Glutamatergic neuron (in vitro differentiated cells): ENCODE data around the gene ABHD2. TPM values are rescaled to one million over a fixed set of nuclear protein-coding genes. Genes with fewer than 3 reads are reported as not detected.
A peak's percentile ranks its signal among the peaks of the same experiment; 100 is the strongest.
"Not testable (repeated sequence)": the region's sequence is repeated elsewhere in the genome, so short reads cannot be mapped to it uniquely, and the experiment has no call there.

Source experiments
- DNase-seq: peaks from one replicate; pipeline ENCODE4 v3.0.0; 2022
- H3K27ac Mint-ChIP-seq: one replicate; pipeline ENCODE4 v1.8.0; 2020; ENCODE audit warnings: mild to moderate bottlenecking, mixed read lengths, inconsistent platforms; ENCODE audit not compliant: unreplicated experiment
- H3K27me3 Mint-ChIP-seq: one replicate; pipeline ENCODE4 v1.8.0; 2020; ENCODE audit warnings: mild to moderate bottlenecking, moderate library complexity, mixed read lengths, inconsistent platforms; ENCODE audit not compliant: unreplicated experiment
- H3K36me3 Mint-ChIP-seq: one replicate; pipeline ENCODE4 v1.8.0; 2020; ENCODE audit warnings: mild to moderate bottlenecking, mixed read lengths, inconsistent platforms; ENCODE audit not compliant: unreplicated experiment
- H3K4me1 Mint-ChIP-seq: one replicate; pipeline ENCODE4 v1.8.0; 2020; ENCODE audit warnings: mild to moderate bottlenecking, low read depth, mixed read lengths, inconsistent platforms; ENCODE audit not compliant: unreplicated experiment
- H3K4me3 Mint-ChIP-seq: one replicate; pipeline ENCODE4 v1.8.0; 2020; ENCODE audit warnings: mild to moderate bottlenecking, mixed read lengths, inconsistent platforms; ENCODE audit not compliant: unreplicated experiment
- H3K9me3 Mint-ChIP-seq: one replicate; pipeline ENCODE4 v1.8.0; 2020; ENCODE audit warnings: mild to moderate bottlenecking, moderate library complexity, mixed read lengths, inconsistent platforms; ENCODE audit not compliant: unreplicated experiment
- total RNA-seq: library from RNA; stranded (reverse); fragmentation: NEBNext Ultra II Directional; extraction: Animal tissue kit (Norgen Biotek cat#: 25700); gene quantifications from one replicate; pipeline ENCODE4 v1.2.1, GENCODE V29; 2021; ENCODE audit not compliant: unreplicated experiment
- TF ChIP-seq, protein P1 (sequence below): fragments of 200-600 bp; sonication (generic); IDR thresholded peaks from one replicate; pipeline ENCODE4 v1.5.0; 2021; ENCODE audit not compliant: partially characterized antibody, unreplicated experiment

ABHD2 gene
- total RNA-seq, 1 donor from 2014 or later, result 101 TPM

DNA sequence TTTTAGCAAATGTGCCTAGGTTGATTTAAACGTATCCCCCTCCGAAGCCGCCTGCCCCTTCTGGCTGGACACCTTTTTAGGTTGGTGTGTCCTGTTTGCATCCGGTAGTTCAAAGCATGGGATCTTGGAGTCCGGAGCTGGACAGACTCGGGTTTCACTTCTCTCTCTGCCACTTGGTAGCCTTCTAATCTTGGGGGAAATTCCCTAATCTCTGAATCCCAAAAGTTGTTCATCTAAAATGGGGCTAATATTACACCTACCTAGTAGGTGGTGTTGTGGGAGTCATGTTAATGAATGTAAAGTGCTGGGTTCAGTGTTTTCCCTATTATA lies 156.3 kb downstream of the ABHD2 start:
- Mint-ChIP-seq H3K36me3 (peaks cover 3% of the 10 kb centered on the region), H3K4me3 (peak overlapping the region; percentile 96), H3K27me3 (peaks cover 6% of the 10 kb centered on the region), H3K9me3 (peaks cover 2% of the 10 kb centered on the region), H3K4me1 (peaks cover 7% of the 10 kb centered on the region), H3K27ac (peak overlapping the region; percentile 41)
- TF ChIP-seq, protein P1, sequence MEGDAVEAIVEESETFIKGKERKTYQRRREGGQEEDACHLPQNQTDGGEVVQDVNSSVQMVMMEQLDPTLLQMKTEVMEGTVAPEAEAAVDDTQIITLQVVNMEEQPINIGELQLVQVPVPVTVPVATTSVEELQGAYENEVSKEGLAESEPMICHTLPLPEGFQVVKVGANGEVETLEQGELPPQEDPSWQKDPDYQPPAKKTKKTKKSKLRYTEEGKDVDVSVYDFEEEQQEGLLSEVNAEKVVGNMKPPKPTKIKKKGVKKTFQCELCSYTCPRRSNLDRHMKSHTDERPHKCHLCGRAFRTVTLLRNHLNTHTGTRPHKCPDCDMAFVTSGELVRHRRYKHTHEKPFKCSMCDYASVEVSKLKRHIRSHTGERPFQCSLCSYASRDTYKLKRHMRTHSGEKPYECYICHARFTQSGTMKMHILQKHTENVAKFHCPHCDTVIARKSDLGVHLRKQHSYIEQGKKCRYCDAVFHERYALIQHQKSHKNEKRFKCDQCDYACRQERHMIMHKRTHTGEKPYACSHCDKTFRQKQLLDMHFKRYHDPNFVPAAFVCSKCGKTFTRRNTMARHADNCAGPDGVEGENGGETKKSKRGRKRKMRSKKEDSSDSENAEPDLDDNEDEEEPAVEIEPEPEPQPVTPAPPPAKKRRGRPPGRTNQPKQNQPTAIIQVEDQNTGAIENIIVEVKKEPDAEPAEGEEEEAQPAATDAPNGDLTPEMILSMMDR, result no peak
- DNase-seq, result no peak

DNA sequence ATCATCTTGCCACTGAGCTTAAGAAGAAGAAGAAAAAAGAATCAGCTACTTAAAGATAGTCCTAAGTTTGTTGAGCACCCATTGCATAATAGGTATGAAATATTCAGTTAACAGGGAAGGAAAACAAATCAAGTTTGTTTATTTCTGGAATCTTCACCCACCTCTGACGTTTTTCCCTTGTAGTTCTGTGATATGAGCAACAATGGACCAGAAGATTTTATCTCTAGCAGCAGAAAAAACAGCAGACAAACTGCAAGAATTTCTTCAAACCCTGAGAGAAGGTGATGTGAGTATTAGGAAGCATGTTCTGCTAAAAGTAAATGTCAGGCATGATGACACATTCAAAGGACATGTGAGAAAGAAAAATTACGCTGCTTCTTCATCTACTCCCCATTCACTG lies 159.2 kb downstream of the ABHD2 start:
- TF ChIP-seq, protein P1, result no peak
- Mint-ChIP-seq H3K27me3 (peaks cover 4% of the 10 kb centered on the region), H3K36me3 (no peaks in the 10 kb centered on the region), H3K4me1 (peaks cover 7% of the 10 kb centered on the region), H3K4me3 (no peak overlapping the region), H3K27ac (no peak overlapping the region), H3K9me3 (no peaks in the 10 kb centered on the region)
- DNase-seq, result no peak

DNA sequence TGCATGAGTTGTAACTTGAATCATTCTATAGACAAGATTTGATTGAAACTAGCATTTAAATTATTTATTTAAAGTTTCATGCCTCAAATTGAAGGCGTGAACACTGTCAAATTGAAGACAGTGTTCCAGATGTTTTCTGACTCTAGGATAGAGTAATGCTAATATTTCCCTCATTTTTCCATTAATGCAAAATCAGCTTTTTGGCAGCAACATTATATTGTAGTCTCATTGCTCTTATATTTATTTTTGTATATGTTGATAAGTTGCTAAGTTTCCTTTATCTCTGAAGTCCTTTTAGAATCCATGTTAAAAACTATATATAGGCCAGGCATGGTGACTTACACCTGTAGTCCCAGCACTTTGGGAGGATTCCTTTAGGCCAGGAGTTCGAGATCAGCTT lies 160.3 kb downstream of the ABHD2 start:
- DNase-seq, result no peak
- Mint-ChIP-seq H3K4me3 (no peak overlapping the region), H3K36me3 (no peaks in the 10 kb centered on the region), H3K4me1 (peaks cover 5% of the 10 kb centered on the region), H3K27ac (no peak overlapping the region), H3K27me3 (peaks cover 4% of the 10 kb centered on the region), H3K9me3 (no peaks in the 10 kb centered on the region)
- TF ChIP-seq, protein P1, result no peak

DNA sequence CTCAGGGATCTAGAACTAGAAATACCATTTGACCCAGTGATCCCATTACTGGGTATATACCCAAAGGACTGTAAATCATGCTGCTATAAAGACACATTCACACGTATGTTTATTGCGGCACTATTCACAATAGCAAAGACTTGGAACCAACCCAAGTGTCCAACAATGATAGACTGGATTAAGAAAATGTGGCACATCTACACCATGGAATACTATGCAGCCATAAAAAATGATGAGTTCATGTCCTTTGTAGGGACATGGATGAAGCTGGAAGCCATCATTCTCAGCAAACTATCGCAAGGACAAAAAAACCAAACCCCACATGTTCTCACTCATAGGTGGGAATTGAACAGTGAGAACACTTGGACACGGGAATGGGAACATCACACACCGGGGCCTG lies 161.9 kb downstream of the ABHD2 start:
- H3K9me3 Mint-ChIP-seq, H3K36me3 Mint-ChIP-seq, H3K4me3 Mint-ChIP-seq, H3K27ac Mint-ChIP-seq, H3K4me1 Mint-ChIP-seq, H3K27me3 Mint-ChIP-seq, DNase-seq: not testable (repeated sequence)

Other genes with a start within 250 kb of the ABHD2 start
- gene HAPLN3, start 192.9 kb upstream of the ABHD2 start, total RNA-seq, result 0.27 TPM
- 19.9 TPM for gene MFGE8, start 175.1 kb upstream of the ABHD2 start, total RNA-seq
- not detected for gene RLBP1, start 133.1 kb downstream of the ABHD2 start, total RNA-seq
- 15.8 TPM for gene FANCI, start 155.5 kb downstream of the ABHD2 start, total RNA-seq
- gene POLG, start 246.4 kb downstream of the ABHD2 start, total RNA-seq, result 55.4 TPM